Neural progenitor cell (in vitro differentiated cells): ENCODE results near the gene CYB5R3. TPM values are rescaled to one million over a fixed set of nuclear protein-coding genes. Genes with fewer than 3 reads are reported as not detected.
A peak's percentile ranks its signal among the peaks of the same experiment; 100 is the strongest.
"Not testable (repeated sequence)": the region's sequence is repeated elsewhere in the genome, so short reads cannot be mapped to it uniquely, and the experiment has no call there.

Source experiments
- DNase-seq: peaks from one replicate; pipeline ENCODE4 v3.0.0-alpha.2; 2016; ENCODE audit warnings: low spot score
- H2AFZ ChIP-seq: fragments of 200-600 bp; sonication (generic); replicated peaks from 2 replicates; pipeline ENCODE4 v1.6.1; 2016; ENCODE audit warnings: antibody characterized with exemption
- H3F3A ChIP-seq: fragments of 200-600 bp; sonication (generic); 2 replicates; pipeline ENCODE4 v1.6.1; 2016; ENCODE audit warnings: antibody characterized with exemption, low read depth
- H3K27ac ChIP-seq: fragments of 200-600 bp; sonication (generic); 2 replicates; pipeline ENCODE4 v1.5.1; 2016; ENCODE audit warnings: mild to moderate bottlenecking
- H3K27me3 ChIP-seq: fragments of 200-600 bp; sonication (generic); 2 replicates; pipeline ENCODE4 v1.6.1; 2016; ENCODE audit warnings: mild to moderate bottlenecking, moderate library complexity
- H3K36me3 ChIP-seq: fragments of 200-600 bp; sonication (generic); 2 replicates; pipeline ENCODE4 v1.5.1; 2016
- H3K4me1 ChIP-seq: fragments of 200-600 bp; sonication (generic); 2 replicates; pipeline ENCODE4 v1.6.1; 2016; ENCODE audit warnings: mixed run types
- H3K4me2 ChIP-seq: fragments of 200-600 bp; sonication (generic); 2 replicates; pipeline ENCODE4 v1.6.1; 2016
- H3K4me3 ChIP-seq: fragments of 200-600 bp; sonication (generic); 2 replicates; pipeline ENCODE4 v1.5.1; 2016
- H3K79me2 ChIP-seq: fragments of 200-600 bp; sonication (generic); 2 replicates; pipeline ENCODE4 v1.6.1; 2016; ENCODE audit warnings: low read depth
- H3K9ac ChIP-seq: fragments of 200-600 bp; sonication (generic); 2 replicates; pipeline ENCODE4 v1.6.1; 2016
- H3K9me3 ChIP-seq: fragments of 200-600 bp; sonication (generic); 2 replicates; pipeline ENCODE4 v1.5.1; 2016; ENCODE audit warnings: low read depth
- H4K20me1 ChIP-seq: fragments of 200-600 bp; sonication (generic); 2 replicates; pipeline ENCODE4 v1.6.1; 2016; ENCODE audit warnings: low read depth
- H3K27ac Mint-ChIP-seq: 3 replicates; pipeline ENCODE4 v1.8.0; 2021; ENCODE audit warnings: mixed read lengths
- H3K27me3 Mint-ChIP-seq: 2 replicates; pipeline ENCODE4 v1.8.0; 2022; ENCODE audit warnings: low read depth, mild to moderate bottlenecking, inconsistent platforms, moderate library complexity, mixed read lengths; ENCODE audit not compliant: insufficient read depth
- H3K36me3 Mint-ChIP-seq: 3 replicates; pipeline ENCODE4 v1.8.0; 2021; ENCODE audit warnings: mixed read lengths
- H3K4me1 Mint-ChIP-seq: 3 replicates; pipeline ENCODE4 v1.8.0; 2021; ENCODE audit warnings: mixed read lengths
- H3K4me3 Mint-ChIP-seq: 3 replicates; pipeline ENCODE4 v1.8.0; 2021; ENCODE audit warnings: mild to moderate bottlenecking, moderate library complexity, mixed read lengths
- H3K9me3 Mint-ChIP-seq: 3 replicates; pipeline ENCODE4 v1.8.0; 2020; ENCODE audit warnings: mixed read lengths
- EZH2 ChIP-seq: fragments of 200-600 bp; sonication (generic); IDR thresholded peaks from 2 replicates; pipeline ENCODE4 v1.6.1; 2017; ENCODE audit warnings: antibody characterized with exemption, mild to moderate bottlenecking, moderate library complexity
- EZH2phosphoT487 ChIP-seq: fragments of 200-600 bp; sonication (generic); IDR thresholded peaks from 2 replicates; pipeline ENCODE4 v1.6.1; 2017; ENCODE audit warnings: antibody characterized with exemption
- total RNA-seq: library from RNA; depleted of rRNA; stranded (reverse); fragments of >200 nt; gene quantifications from 2 replicates; pipeline ENCODE4 v1.2.3, GENCODE V29; 2015; ENCODE audit warnings: low replicate concordance
- TF ChIP-seq, protein P1 (sequence below): fragments of 200-600 bp; sonication (generic); IDR thresholded peaks from 2 replicates; pipeline ENCODE4 v1.5.1; 2017; ENCODE audit warnings: antibody characterized with exemption, mild to moderate bottlenecking

CYB5R3 gene
- total RNA-seq, 1 donor from 2014 or later: 21.6 TPM

DNA sequence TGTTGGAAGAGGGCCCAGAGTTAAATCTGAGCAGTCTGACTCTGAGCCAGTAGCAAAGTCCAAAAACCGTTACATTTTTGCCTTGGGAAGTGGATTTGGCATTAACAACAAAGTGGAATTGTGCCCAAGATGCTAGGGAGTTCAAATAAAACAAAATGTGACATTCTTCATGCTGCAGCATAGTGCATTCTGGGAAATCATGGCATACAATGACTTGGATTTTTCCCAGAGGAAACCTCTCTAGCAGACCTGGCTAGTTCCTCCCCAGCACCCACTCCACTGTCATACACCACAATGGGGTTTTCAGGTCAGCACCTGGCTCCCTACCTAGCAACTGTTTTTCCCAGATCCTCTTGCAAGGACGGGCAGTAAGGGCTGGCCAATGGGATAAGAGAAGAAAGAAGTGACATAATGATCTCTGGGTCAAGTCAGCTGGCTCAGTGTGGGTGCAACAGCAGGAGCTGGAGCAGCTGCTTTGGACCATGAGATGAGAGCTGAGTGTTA is 24.8 kb upstream of the CYB5R3 start:
- Histone ChIP-seq H3K4me1 (no peaks in the 10 kb centered on the region), H3K4me2 (no peak overlapping the region), H3K9me3 (no peaks in the 10 kb centered on the region), H3K79me2 (no peaks in the 10 kb centered on the region), H3K27ac (no peak overlapping the region), H4K20me1 (no peaks in the 10 kb centered on the region), H3K4me3 (no peak overlapping the region), H3F3A (no peaks in the 10 kb centered on the region), H3K9ac (no peak overlapping the region), H3K27me3 (no peaks in the 10 kb centered on the region), H2AFZ (no peak overlapping the region), H3K36me3 (no peaks in the 10 kb centered on the region)
- TF ChIP-seq EZH2phosphoT487 (no peak), EZH2 (no peak)
- TF ChIP-seq, protein P1, sequence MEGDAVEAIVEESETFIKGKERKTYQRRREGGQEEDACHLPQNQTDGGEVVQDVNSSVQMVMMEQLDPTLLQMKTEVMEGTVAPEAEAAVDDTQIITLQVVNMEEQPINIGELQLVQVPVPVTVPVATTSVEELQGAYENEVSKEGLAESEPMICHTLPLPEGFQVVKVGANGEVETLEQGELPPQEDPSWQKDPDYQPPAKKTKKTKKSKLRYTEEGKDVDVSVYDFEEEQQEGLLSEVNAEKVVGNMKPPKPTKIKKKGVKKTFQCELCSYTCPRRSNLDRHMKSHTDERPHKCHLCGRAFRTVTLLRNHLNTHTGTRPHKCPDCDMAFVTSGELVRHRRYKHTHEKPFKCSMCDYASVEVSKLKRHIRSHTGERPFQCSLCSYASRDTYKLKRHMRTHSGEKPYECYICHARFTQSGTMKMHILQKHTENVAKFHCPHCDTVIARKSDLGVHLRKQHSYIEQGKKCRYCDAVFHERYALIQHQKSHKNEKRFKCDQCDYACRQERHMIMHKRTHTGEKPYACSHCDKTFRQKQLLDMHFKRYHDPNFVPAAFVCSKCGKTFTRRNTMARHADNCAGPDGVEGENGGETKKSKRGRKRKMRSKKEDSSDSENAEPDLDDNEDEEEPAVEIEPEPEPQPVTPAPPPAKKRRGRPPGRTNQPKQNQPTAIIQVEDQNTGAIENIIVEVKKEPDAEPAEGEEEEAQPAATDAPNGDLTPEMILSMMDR: no peak
- no peak overlapping the region for H3K27ac Mint-ChIP-seq
- H3K36me3 Mint-ChIP-seq: no peaks in the 10 kb centered on the region
- DNase-seq: no peak
- peaks cover 9% of the 10 kb centered on the region for H3K4me1 Mint-ChIP-seq
- H3K4me3 Mint-ChIP-seq: no peak overlapping the region
- H3K9me3 Mint-ChIP-seq: peaks cover 13% of the 10 kb centered on the region
- peaks cover 19% of the 10 kb centered on the region for H3K27me3 Mint-ChIP-seq

DNA sequence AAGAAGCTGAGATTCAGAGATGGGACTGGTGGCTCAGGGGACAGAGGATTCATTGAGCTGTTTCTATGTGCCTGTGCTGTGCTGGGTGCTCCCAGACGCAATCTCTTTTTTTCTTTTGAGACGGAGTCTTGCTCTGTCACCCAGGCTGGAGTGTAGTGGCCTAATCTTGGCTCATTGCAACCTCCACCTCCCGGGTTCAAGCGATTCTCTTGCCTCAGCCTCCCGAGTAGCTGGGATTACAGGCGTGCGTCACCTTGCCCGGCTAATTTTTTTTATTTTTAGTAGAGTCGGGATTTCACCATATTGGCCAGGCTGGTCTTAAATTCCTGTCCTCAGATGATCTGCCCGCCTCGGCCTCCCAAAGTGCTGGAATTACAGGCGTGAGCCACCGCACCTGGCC is 23.9 kb upstream of the CYB5R3 start:
- H3K9me3 ChIP-seq, H3K27me3 ChIP-seq, H3K4me3 Mint-ChIP-seq, H3K36me3 Mint-ChIP-seq, H3F3A ChIP-seq, H3K79me2 ChIP-seq, H3K4me2 ChIP-seq, H3K27ac ChIP-seq, DNase-seq, H2AFZ ChIP-seq, H3K27ac Mint-ChIP-seq, H4K20me1 ChIP-seq, H3K36me3 ChIP-seq, H3K4me3 ChIP-seq, H3K9me3 Mint-ChIP-seq, H3K4me1 Mint-ChIP-seq, H3K9ac ChIP-seq, H3K4me1 ChIP-seq: not testable (repeated sequence)
- H3K27me3 Mint-ChIP-seq: peaks cover 21% of the 10 kb centered on the region

DNA sequence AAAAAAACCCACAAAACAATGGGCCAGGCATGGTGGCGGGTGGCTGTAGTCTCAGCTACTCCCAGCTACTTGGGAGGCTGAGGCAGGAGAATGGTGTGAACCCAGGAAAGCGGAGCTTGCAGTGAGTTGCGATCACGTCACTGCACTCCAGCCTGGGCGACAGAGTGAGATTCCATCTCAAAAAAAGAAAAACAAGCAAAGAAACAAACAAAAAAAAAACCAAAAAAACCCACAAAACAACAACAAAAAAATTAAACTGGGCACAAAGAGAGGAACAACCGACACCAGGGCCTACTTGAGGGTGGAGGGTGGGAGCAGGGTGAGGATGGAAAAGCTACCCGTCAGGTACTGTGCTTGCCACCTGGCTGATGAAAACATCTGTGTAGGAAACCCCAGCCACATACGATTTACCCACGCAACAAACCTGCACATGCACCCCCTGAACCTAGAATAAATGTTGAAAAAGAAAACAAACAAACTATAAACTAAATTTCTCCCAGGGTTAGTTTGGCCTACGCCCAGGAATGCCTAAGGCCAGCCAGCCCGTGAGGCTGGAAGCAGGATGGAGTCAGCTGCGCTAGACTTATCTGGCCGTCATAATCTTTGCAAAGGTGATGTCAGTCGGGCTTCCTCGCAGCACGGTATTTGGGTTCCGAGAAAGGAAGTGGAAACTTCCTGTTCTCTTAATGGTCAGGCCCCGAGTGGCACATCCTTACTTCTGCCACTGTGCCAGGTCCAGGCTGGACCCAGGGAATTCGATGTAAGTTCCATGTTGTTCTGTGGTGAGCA is 21.9 kb upstream of the CYB5R3 start:
- Mint-ChIP-seq H3K27me3 (peaks cover 14% of the 10 kb centered on the region), H3K4me1 (peaks cover 7% of the 10 kb centered on the region), H3K4me3 (no peak overlapping the region), H3K9me3 (peaks cover 2% of the 10 kb centered on the region), H3K36me3 (no peaks in the 10 kb centered on the region), H3K27ac (peak overlapping the region; percentile 74)
- TF ChIP-seq EZH2 (no peak), EZH2phosphoT487 (no peak)
- TF ChIP-seq, protein P1: no peak
- peaks cover 3% of the 10 kb centered on the region for H3K27me3 ChIP-seq
- no peaks in the 10 kb centered on the region for H3K36me3 ChIP-seq
- no peaks in the 10 kb centered on the region for H3K79me2 ChIP-seq
- no peaks in the 10 kb centered on the region for H4K20me1 ChIP-seq
- no peaks in the 10 kb centered on the region for H3K4me1 ChIP-seq
- H3K4me2 ChIP-seq: no peak overlapping the region
- no peak overlapping the region for H3K4me3 ChIP-seq
- no peak for DNase-seq
- H3K9me3 ChIP-seq: no peaks in the 10 kb centered on the region
- no peak overlapping the region for H3K9ac ChIP-seq
- H3F3A ChIP-seq: no peaks in the 10 kb centered on the region
- H3K27ac ChIP-seq: no peak overlapping the region
- no peak overlapping the region for H2AFZ ChIP-seq

DNA sequence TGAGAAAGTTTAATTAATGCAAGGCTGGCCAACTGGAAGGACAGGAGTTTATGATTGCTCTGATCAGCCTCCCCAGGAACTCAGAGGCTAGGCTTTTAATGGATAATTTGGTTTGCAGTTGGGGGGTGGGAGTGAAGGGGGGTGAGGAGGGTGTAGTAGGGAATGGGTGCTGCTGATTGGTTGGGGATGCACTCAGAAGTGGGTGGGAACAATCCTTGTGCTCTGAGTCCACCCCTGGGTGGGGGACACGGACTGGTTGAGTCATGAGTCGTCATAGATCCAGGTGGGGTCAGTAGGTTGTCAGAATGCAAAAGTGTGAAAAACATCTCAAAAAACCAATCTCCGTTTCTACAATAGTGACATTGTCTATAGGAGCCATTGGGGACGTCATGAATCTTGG is 20.9 kb upstream of the CYB5R3 start:
- Mint-ChIP-seq H3K27ac (peak overlapping the region; percentile 14), H3K9me3 (peaks cover 2% of the 10 kb centered on the region)
- no peak overlapping the region for H3K4me2 ChIP-seq

DNA sequence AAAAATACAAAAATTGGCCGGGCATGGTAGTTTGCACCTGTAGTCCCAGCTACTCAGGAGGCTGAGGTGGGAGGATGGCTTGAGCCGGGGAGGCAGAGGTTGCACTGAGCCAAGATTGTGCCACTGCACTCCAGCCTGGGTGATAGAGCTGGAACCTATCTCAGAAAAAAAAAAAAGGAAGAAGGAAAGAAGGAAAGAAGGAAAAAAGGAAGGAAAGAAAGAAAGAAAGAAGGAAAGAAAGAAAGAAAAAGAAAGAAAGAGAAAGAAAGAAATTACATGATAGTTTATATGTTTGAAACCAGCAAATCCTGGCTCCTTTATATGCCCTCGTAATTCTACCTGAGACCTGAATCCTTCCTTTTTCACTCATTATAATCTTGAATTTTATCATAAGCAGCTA is 17.2 kb upstream of the CYB5R3 start:
- H3K4me3 ChIP-seq, H2AFZ ChIP-seq, H3K27ac ChIP-seq, H3K9me3 ChIP-seq, H3F3A ChIP-seq, H3K27ac Mint-ChIP-seq, H3K4me2 ChIP-seq, H3K4me1 Mint-ChIP-seq, DNase-seq, H3K27me3 Mint-ChIP-seq, H3K36me3 ChIP-seq, H3K9me3 Mint-ChIP-seq, H3K79me2 ChIP-seq, H3K36me3 Mint-ChIP-seq, H3K9ac ChIP-seq, H3K4me3 Mint-ChIP-seq, H4K20me1 ChIP-seq, H3K4me1 ChIP-seq: not testable (repeated sequence)
- peaks cover 18% of the 10 kb centered on the region for H3K27me3 ChIP-seq

More for the DNA sequence above, 20.9 kb upstream of the CYB5R3 start:
- no peak overlapping the region for H3K4me3 ChIP-seq
- TF ChIP-seq EZH2phosphoT487 (no peak), EZH2 (no peak)
- TF ChIP-seq, protein P1: no peak
- peaks cover 3% of the 10 kb centered on the region for H3K27me3 ChIP-seq
- no peaks in the 10 kb centered on the region for H3K79me2 ChIP-seq
- H3K36me3 ChIP-seq: no peaks in the 10 kb centered on the region
- peaks cover 12% of the 10 kb centered on the region for H3K27me3 Mint-ChIP-seq
- no peaks in the 10 kb centered on the region for H3K36me3 Mint-ChIP-seq
- H4K20me1 ChIP-seq: no peaks in the 10 kb centered on the region
- no peaks in the 10 kb centered on the region for H3K4me1 ChIP-seq
- no peak for DNase-seq
- H3K4me3 Mint-ChIP-seq: no peak overlapping the region
- no peak overlapping the region for H2AFZ ChIP-seq
- H3F3A ChIP-seq: no peaks in the 10 kb centered on the region
- no peak overlapping the region for H3K9ac ChIP-seq
- H3K4me1 Mint-ChIP-seq: peaks cover 4% of the 10 kb centered on the region
- H3K27ac ChIP-seq: no peak overlapping the region
- H3K9me3 ChIP-seq: no peaks in the 10 kb centered on the region
